Suppressor macrophage treated with lipopolysaccharide for 4 hours (primary cell): ENCODE results near the gene KIF13A.

ENCODE experiments used
- DNase-seq: peaks from one replicate; pipeline ENCODE4 v3.0.0-alpha.2; 2020

Gene KIF13A

GRCh38 chr6:17842014-17842776 is 145.2 kb downstream of the KIF13A start:
- DNase-seq: peak; percentile 15

- no peak for DNase-seq
Measured at GRCh38 chr6:17839513-17840223, 147.8 kb downstream of the KIF13A start.

DNA sequence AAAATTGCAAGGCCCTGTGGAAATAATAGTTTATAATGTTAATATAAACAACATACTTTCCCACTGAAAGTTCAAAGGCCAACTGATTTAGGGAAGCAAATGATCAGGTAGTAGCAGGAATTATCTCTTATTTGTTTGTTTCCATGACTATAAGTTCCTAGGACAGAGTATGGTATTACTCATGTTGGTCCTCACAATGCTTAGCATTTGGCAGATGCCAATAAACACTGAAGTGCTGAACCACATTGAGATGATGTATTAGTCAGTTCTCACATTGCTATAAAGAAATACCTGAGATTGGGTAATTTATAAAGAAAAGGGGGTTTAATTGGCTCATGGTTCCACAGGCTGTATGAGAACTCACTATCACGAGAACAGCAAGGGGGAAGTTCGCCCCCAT is 151.1 kb downstream of the KIF13A start:
- no peak for DNase-seq

- DNase-seq: no peak
Measured at GRCh38 chr6:17835784-17836183, 151.7 kb downstream of the KIF13A start.

DNA sequence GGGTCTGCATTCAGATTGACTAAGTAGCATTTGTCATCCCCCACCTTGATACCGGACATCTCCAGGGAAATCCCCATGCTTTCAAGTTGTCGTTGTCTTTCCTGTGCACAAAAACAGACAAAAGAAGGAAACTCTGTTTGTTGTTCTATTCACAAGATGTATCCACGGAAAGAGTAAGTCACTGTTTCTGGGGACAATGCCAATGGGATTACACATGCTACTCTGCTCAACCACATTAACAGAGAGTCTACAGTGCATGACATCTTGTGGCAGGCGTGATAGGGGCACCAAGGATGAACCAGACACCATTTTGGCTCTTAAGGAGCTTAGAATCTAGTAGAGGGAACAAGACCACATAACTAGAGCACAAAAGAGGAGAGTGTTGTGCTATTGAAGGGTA is 156.3 kb downstream of the KIF13A start:
- DNase-seq: no peak

- no peak for DNase-seq
Measured at GRCh38 chr6:17829905-17830304, 157.5 kb downstream of the KIF13A start.

- no peak for DNase-seq
Measured at GRCh38 chr6:17828149-17828548, 159.3 kb downstream of the KIF13A start.

- DNase-seq: no peak
Measured at GRCh38 chr6:17826301-17826700, 161.1 kb downstream of the KIF13A start.

DNA sequence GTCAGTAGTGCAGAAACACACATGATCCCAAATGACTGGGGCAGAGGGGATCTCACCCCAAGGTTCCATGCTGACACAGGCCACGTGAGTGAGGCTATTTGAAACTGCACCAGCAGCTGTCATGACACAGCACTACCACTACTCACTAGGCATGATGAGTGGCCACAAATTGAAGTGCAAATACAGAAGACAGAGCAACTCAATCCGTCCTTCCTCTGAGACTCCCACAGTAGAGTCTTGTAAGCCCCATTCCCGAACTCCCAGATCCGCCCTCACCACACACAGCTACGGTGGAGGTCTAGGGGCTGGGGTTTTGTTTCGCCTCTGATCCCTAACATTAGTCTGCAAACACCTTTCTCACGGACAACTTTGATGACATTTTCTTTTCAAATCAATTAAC is 167.4 kb downstream of the KIF13A start:
- DNase-seq: peak; percentile 24

- no peak for DNase-seq
Measured at GRCh38 chr6:17817763-17818162, 169.7 kb downstream of the KIF13A start.

GRCh38 chr6:17816921-17817611 is 170.4 kb downstream of the KIF13A start:
- no peak for DNase-seq

DNA sequence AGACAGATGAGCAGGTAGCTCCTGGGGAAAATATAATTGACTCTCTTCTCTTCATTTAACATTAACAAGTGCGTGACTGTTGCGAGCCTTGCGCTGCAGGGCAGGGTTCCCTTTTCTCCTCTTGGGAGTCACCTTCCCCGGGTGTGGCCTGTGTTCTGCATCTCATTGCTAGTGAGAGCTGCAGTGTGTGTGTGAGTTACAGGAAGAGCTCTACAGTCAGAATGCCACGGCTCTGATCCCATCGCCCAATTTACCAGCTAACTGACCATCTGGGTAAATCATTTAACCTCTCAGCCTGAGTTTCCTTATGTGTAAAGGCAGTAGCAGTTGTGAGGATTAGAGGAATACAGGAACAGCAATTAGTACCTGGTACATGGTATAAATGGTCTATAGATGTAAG is 173.9 kb downstream of the KIF13A start:
- no peak for DNase-seq

- DNase-seq: no peak
Measured at GRCh38 chr6:17812311-17812710, 175.1 kb downstream of the KIF13A start.

GRCh38 chr6:17808609-17809008 is 178.8 kb downstream of the KIF13A start:
- no peak for DNase-seq

DNA sequence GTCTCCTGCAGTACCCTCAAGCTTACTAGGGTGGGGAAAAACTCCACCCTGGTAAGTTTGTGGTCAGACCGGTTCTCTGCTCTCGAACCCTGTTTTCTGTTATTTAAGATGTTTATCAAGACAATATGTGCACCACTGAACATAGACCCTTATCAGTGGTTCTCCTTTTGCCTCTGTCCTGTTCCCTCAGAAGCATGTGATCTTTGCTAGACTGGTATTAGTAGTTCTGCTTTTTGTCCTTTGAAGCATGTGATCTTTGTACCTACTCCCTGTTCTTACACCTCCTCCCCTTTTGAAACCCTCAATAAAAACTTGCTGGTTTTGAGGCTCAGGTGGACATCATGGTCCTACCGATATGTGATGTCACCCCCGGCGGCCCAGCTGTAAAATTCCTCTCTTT is 180.0 kb downstream of the KIF13A start:
- DNase-seq: peak; percentile 5

DNA sequence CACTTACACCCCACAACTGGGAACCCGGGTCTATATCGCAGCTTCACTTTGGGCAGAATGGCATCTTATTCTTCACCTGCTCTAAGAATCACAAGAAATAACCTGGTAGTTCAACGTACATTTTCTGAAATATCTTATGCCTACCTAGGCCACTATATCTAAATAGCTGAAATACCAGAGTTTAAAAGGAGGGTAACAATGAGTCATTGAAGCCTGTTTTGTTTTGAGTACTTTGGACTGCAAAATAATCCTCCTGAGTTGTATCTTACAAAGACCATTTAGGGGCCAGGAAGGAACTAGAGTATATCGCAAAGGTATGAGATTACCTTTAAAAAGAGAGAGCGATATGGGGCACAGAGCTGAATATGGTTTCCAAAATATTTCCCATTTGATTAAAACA is 184.0 kb downstream of the KIF13A start:
- no peak for DNase-seq

- no peak for DNase-seq
Measured at GRCh38 chr6:17798477-17799154, 188.8 kb downstream of the KIF13A start.

GRCh38 chr6:17790489-17790888 is 196.9 kb downstream of the KIF13A start:
- no peak for DNase-seq

DNA sequence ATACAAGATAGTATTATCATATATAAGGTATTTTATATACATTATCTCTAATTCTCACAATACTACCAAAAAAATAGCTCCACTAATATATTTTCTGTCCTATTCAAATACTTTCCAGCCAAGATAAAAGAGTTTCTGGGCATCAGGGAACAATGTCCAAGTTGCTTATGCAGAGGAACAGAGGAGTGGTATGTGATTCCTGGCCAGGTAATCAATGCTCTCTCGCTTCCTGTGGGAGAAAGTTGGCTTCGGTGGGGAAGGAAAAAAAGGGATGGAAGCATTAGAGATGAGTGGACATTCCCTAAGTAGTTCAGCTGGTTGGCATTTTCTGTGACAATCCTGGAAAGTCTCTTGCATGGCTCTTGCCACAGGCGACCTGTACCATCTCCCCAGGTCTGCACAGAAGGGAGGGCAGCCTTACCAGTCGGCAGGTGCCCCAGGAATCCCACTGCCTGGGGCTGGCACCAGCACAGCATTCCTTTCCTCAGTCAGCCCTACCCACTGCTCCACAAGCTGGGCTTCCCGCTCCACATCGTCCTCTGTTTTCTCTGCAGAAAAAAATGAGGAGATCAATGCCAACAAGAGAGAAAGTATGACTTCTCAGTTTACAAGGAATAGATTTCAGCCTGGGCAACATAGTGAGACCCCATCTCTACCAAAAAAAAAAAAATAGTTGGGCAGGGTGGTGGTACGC is 202.2 kb downstream of the KIF13A start:
- DNase-seq: no peak

GRCh38 chr6:17780061-17780460 is 207.4 kb downstream of the KIF13A start:
- DNase-seq: no peak

GRCh38 chr6:17771609-17772008 is 215.8 kb downstream of the KIF13A start:
- no peak for DNase-seq

- DNase-seq: no peak
Measured at GRCh38 chr6:17768881-17769280, 218.6 kb downstream of the KIF13A start.

- no peak for DNase-seq
Measured at GRCh38 chr6:17768388-17768787, 219.0 kb downstream of the KIF13A start.
